HG03575 (cell line): ENCODE measurements around the gene KLF2.
A peak's percentile ranks its signal among the peaks of the same experiment; 100 is the strongest.

Experiments used
- ATAC-seq: cut with Tn5 transposase; IDR thresholded peaks from one replicate; pipeline ENCODE4 v1.9.1; 2021; ENCODE audit not compliant: unreplicated experiment, insufficient number of reproducible peaks, low FRiP score; ENCODE audit errors: extremely low read depth

The KLF2 gene

DNA sequence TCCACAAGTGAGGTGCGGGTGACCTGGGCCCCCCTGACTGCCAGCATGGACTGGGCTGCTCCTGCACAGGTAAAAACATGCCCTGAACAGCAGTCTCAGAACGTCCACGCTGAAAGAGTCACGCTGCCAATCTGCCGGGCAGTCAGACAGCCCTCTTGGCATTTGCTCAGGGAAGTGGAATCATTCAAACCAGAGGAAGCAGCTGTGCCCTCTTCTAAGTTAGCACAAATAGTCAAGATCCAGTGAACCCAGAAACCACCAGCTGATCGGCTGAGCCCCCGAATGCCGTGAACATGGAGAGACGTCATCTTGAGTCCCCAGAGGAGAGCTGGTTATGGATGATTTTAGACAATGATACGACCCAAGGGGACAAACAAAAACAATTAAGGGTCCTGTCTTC is 34.4 kb downstream of the KLF2 start:
- no peak for ATAC-seq

DNA sequence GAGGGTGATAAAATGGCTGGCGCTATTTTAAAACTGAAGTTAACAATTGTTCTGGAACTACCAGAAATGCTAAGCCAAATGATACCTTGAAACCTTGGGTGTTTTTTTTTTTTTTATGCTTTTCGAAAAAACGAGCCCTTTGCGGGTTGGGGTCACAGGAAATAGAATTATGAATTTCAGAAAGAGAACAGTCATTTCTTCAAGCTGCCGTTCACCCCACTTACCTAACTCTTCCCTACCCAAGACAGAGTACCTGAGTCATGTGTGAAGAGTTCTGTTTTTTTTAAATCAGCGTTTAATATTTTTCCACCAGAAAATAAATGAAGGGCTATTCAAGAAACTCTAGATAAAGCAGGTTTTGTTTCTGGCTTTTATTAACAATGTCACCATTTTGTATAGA is 35.3 kb downstream of the KLF2 start:
- ATAC-seq, result no peak

DNA sequence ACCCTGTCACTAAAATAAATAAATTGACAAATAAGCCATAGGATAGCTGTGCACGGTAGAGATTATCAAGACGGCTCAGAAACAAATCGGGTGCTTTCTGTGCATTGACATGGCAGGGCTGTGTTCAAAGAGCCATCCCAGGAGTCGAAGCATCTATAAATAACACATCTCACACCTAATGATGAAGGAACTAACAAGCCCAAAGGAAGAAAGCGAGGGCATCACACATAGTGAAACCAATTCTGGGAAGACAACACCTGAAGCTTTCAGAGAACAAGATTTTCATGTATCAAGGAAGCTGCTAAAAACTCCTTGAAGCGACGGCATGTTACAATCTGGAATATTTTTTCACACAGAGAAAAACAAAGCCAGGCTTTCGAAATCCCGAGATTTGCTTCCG is 36.1 kb downstream of the KLF2 start:
- no peak for ATAC-seq

DNA sequence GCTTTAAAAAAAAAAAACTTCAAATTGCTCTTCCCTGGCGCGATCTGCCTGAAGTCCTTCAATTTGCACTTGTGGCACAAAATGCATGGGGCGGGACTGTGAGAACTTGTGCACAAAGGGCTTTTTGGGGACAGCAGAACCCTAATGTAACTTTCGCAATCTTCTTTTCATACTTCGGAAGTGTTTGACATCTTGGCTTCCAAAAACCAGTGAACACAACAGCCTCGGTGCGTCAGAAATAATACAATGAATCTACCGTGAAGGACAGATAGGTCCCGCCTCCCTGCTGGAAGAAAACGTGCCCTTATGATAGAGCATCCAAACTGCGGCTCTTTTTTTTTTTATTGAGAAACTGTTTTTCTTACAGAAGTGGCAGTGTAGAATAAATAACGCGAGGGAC is 36.6 kb downstream of the KLF2 start:
- no peak for ATAC-seq

DNA sequence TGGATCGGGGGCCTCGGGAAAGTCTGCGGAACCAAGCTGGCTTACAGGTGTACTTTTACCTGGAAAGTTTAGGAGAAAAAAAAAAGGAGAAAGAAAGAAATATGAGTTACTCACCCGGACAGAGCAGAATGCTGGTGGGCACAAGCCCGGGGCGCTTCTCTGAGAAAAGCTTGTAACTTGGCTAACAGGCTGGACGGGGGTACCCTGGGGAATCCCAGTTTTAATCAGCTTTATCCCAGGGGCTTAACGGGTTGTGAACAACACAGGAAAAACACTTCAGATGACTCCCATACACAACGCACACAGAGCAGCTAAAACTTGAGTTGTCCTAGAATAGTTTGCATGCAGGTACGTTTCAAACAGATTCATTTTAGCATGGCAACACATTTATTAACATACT is 37.3 kb downstream of the KLF2 start:
- no peak for ATAC-seq

DNA sequence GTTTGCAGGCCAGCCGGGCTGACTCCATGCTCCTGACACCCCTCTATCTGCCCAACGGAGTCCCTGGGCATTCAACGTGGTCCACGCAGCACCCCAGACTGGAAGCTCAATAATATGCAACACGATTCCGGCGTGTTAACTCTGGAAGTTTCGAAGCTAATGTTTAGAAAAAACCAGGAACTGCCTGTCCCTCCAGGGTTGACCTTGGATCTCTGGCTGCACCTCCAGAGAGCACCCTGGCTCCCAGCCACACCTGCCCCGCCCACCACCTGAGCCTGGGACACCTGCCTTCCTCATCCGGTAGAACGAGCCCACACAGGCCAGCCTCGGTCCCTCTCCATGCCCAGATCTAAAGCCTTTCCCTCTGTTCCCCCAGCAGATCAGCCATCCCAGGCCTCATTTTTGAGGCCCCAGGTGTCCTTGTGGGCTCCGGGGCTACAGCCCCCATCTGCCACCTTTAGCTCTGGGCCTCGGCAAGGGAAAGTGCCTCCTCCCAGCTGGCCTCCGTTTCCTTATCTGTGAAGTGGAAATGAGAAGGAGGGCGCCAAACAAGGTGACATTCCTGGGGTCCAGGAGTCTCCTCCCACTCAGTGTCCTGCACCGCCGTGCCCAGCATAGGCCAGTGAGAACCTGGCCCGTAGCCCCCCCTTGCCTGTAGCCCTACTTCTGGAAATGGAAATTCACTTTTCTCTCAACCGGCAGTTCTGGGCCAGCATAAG is 38.7 kb downstream of the KLF2 start:
- ATAC-seq, result no peak

DNA sequence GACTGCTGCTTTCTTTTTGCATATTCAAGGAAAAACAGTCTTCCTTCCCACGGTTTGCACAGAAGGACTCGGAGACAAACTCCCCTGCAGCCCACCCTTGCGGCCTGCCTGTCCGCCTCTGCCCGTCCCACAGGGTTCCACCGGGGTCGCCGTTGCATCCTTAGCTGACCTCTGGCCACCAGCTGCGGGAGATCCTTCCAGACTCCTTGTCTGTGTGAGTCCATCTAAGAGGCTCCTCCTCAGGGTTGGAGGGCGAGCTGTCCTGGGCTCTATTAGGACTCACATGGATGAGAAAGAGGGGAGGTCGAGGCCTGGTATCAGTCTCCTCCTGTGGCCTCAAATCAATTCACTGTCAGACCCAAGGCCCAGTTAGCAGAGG is 39.2 kb downstream of the KLF2 start:
- no peak for ATAC-seq

DNA sequence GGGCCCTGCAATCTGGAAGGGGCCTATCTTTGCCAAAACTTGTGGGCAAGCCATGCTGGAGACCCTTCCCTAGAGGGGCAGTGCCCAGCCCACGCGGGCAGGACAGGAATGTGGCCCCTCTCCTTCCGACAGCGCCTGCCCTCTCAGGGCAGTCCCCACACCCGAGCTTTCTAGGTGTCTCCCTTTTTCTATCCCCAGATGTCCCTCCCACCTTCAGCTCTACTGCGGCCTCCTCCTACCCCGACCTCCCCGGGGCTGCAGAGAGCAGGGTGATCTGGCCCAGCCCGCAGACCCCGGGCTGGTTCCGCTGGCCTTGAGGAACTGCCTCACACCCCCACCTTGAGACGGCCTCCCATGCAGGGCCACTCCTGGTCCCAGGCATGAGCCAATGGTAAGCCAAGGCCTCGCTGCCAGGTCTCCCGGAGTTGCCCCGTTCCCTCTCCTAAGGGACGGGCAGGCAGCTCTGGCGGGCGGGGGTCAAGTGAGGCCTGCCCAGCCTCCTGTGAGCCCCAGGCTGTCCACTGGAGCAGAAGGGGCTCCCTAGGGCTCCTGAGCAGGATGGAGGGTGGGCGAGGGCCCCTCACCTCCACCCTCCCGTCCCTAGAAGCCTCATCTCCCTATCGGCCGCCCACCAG is 39.7 kb downstream of the KLF2 start:
- ATAC-seq, result no peak

DNA sequence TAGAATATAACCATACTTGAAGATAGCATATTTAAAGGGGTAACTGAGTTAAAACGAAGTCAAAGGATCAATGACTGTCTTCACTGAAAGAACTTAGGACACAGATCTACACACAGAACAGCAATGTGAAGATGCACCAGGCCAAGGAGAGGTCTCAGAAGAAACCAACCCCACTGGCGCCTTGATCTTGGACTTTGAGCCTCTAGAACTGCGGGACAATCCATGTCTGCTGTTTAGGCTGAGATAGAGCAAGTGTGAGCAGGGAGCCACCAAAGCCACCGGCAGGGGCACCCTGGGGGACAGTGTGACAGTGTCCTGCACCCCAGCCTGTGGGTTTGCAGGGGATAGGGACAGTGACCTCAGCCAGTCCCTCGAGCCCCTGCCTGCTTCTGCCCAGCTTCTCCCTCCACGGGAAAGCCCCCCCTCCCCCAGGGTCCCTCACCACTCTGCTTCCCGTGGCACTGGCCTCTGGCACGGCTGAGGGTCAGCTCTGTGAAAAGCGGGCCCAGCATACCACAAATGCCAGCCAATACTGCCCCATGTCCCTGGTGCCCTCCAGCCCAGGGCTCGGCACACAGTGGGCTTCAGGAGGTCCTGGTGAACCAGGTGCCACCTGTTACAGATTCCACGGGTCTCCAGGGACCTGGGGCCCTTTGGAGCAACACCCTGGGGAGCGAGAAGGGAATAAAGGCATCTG is 40.8 kb downstream of the KLF2 start:
- ATAC-seq, result no peak

DNA sequence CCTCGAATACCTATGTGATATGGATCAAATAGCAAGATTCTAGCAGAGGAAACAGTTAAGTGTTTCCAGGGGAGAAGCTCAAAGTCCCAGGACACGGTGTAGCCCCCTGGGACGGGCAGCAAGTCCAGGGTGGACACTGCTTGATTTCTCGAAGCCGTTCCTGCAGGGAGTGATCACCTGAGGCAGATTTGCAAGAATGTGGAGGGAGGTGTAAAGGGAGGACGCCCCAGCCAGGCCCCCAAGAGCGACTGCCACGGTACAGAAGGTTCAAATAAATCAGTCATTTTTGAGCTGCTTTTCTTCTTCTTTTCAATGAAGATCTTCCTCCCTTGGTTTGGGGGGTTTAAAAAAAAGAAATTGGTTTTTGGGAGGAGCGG is 41.4 kb downstream of the KLF2 start:
- ATAC-seq, result no peak

DNA sequence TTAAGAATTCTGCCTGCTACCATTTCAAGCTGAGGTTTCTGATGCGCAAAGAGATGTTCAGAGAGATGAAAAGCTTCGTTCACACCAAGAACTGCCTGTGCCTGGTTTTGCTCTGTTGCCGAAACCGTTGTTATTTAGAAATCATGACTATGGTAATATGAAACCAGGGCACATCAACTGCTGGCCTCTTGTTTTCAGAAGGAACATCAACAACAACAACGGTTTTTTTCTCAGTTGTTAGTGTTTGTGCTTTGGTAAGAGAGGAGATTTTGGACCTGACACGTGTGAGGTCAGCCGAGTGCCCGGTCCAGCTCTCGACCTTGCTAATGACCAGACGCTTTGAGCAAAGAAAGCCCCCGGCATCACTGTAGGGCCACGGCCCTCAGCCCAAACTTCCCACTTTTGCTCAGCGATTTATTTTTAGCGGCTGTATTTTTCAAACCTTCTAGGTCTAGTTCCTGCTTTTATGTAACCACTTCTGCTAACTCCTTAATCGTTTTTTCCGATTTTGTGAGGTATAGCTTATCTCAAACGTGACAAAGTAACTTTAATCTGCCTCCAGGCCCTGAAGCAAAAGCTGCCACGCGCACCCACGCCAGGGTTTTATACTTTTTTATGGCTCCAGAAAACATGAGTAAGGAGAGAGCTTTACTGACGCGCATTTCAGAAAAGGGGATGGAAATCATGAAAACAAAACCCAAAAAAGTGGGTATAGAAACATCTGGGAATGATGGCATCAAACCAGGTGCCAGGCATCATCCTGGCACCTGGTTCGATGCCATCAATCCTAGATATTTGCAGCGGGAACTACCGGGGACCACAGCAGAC is 42.0 kb downstream of the KLF2 start:
- no peak for ATAC-seq

DNA sequence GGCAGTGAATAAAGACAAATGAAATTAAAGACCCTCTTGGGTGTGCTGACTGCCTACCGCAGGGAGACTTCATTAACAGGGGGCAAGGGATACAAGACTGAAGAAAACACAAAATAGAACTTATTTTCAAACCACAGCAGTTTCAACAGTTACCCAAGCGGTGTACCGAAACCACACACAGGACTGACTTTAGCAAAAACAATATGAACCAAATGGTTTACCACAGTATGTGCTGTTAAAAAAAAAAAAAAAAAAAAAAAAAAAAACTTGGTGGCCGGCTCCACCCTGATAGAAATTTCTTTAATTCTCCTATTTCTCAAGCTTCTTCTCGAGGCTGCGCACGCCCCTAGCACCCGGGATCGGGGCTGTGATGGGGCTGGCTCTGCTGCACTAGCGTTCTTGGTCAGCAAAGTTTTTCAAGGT is 42.6 kb downstream of the KLF2 start:
- no peak for ATAC-seq

DNA sequence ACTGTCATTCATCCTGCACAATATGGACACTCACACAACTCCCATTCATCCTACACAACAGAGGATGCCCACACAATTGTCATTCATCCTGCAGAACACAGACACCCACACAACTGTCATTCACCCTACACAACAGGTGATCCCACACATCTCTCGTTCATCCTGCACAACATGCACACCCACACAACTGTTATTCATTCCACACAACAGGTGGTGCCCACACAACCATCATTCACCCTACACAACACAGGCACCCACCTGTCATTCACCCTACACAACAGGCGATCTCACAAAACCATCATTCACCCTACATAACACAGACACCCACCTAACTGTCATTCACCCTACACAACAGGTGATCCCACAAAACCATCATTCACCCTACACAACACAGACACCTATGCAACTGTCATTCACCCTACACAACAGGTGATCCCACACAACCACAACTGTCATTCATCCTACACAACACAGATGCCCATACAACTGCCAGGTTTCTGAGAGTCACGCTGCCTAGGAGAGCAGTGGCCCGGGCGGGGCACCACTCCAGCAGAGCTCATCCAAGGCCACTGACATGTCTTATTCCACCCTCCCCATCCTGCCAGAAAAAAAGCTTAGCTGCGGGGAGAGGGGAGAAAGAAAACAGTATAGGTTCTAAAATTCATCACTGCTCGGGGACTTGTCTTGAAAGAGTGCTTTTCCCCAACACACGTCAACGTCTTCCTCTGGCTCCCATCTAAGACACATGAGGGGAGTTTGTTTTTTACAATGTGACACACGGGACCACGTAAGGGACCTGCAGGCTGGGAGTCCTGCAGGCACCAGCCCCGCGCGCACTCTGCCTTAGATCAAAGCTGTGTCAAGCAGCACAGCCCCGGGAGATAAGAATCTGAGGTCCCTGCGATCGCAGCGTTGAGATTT is 44.0 kb downstream of the KLF2 start:
- ATAC-seq, result no peak

DNA sequence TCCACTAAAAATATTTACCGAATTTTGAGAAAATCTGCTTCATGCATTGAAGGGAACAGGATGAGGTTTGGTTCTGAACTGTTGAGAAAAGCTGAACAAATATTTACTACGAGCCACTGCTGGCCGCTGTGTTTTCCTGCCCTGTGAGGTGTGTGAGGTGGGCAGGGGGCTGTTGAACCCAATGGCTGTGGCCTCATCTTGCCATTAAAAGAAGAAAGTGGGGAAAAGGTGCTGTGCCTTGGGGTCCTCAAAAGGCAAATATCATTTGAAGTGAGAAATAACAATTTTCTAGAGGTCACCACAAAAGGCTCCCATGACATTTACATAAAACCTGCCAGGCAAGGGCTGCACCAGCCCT is 44.7 kb downstream of the KLF2 start:
- ATAC-seq, result no peak

DNA sequence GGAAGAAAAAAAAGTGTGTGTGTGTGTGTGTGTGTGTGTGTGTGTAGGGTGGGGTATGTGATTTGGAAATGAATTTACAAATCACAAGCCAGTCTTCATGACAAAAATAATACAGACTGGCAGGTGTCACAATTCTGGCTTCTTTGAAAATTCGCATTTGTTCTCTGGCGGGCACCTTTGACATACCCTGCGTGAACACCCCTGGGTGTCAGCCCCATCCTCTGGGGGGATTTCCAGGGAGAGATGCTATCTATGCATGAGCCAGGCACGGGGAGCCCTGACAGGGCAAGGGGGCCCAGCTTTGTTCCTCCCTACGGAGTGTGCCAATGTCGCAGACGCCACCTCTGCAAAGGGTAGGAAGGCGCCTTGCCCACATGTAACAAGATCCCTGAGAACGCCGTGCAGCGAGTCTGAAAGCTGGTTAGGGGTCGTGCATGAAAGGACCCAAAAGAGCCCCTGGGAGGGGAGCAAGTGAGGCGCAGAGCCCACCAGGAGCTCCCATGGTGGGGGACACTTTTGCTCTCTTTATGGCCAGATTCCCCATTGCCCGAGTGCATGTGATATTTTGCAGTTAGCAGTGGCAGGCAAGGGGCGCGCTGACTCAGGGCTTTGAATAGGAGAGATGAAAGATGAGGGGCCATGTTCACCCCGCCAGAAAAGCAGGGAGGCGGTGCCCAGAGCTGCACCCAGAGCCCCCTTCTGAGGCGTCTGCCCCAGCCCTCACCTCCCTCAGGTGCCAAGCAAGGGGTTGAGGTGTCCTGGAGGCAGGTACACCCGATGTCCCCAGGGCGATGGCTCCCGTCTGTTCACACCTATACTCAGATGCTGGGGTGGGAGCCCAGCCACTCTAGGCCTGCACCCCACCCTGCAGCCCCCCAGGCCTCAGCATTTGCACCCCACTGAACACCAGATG is 45.3 kb downstream of the KLF2 start:
- no peak for ATAC-seq

DNA sequence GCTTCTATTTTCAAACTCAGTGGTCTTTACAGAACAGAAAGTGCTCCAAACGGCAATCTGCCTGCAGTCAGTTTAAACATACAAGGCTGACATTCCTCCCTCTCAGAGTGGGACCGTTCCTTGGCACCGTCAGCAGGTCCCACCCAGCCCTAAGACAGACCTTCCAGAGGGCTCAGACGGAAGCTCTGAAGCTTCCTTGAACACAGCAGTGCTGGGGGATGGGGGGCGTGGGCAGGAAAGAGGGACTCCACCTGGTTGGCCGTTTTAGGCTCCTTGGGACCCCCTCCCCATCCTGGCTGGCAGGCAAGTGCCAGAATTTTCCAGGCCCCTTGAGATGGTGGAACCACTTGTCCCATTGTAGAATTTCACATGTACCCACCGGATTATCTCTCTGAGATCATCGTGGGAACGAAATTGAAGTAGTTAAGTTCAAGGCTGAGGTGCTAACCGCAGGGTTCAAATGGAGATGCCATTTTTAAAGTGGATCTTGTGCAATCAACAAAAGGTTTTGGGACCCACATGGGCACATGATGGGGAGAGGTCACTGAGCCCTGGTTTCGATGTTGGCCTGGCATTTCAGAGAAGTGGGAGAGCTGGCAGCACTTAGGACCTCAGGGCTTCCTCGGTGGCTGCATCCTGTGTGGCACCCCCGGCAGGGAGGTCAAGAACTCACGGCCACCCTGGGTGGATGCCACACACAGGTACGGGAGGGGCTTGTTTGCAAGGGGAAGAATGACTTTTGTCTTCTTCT is 46.2 kb downstream of the KLF2 start:
- ATAC-seq, result no peak

DNA sequence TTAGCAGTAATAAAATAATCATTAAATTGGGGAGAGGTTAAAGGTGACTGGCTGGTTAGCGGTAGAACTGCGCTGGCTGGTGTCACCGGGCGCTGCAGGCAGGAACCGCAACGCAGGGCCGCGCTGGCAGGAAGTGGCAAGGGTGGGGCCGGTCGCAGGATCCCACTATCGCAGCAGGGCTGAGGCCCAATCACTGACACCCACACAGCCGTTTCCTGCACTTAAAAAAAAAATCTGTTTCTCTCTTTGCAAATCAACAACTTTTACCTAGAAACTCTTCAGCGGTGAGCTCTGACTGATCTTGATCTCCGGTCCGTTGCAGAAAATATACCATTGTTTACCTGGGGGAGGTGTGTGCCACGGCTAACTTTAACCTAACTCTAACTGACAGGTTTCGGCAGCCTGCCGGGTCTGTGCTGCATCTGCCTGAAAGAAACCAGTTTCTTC is 46.9 kb downstream of the KLF2 start:
- ATAC-seq, result peak; percentile 27
